HepG2 (cell line): ENCODE results near the gene IGF2BP1. TPM values are rescaled to one million over a fixed set of nuclear protein-coding genes. Genes with fewer than 3 reads are reported as not detected.

Source experiments
- ATF5 ChIP-seq: sonication (generic); formaldehyde crosslinking; IDR thresholded peaks from 2 replicates; pipeline ENCODE4 v1.4.0; 2020; ENCODE audit warnings: mild to moderate bottlenecking, low read depth, missing genetic modification reagents
- EHMT2 ChIP-seq: fragments of 200-600 bp; sonication (generic); IDR thresholded peaks from 2 replicates; pipeline ENCODE4 v1.7.0; 2017; ENCODE audit warnings: antibody characterized with exemption, low read depth, low read length, borderline replicate concordance
- ELF4 ChIP-seq: sonication (generic); formaldehyde crosslinking; IDR thresholded peaks from 2 replicates; pipeline ENCODE4 v1.5.0; 2020; ENCODE audit warnings: missing genetic modification reagents, mild to moderate bottlenecking, moderate library complexity, borderline replicate concordance
- GMEB2 ChIP-seq: IDR thresholded peaks from 2 replicates; pipeline ENCODE4 v1.6.1; 2016; ENCODE audit warnings: missing biosample characterization, missing genetic modification reagents, low read depth
- HMGA1 ChIP-seq: sonication (generic); formaldehyde crosslinking; conservative IDR thresholded peaks from 2 replicates; pipeline ENCODE4 v1.4.0; 2020; ENCODE audit warnings: missing genetic modification reagents
- NFAT5 ChIP-seq: sonication (generic); formaldehyde crosslinking; IDR thresholded peaks from 2 replicates; pipeline ENCODE4 v1.4.0; 2020; ENCODE audit warnings: missing genetic modification reagents
- RARA ChIP-seq: IDR thresholded peaks from 2 replicates; pipeline ENCODE4 v1.6.1; 2016; ENCODE audit warnings: missing genetic modification reagents, missing compliant biosample characterization
- SIN3B ChIP-seq: fragments of 150-350 bp; IDR thresholded peaks from 2 replicates; pipeline ENCODE4 v1.6.1; 2014; ENCODE audit warnings: low read length
- SUZ12 ChIP-seq: fragments of 150-350 bp; IDR thresholded peaks from 2 replicates; pipeline ENCODE4 v1.6.1; 2014; ENCODE audit warnings: low read depth, low read length
- ZIK1 ChIP-seq: sonication (generic); formaldehyde crosslinking; IDR thresholded peaks from 2 replicates; pipeline ENCODE4 v1.5.0; 2020; ENCODE audit warnings: mild to moderate bottlenecking, low read depth, missing genetic modification reagents, borderline replicate concordance
- ZNF317 ChIP-seq: sonication (generic); formaldehyde crosslinking; IDR thresholded peaks from 2 replicates; pipeline ENCODE4 v1.5.0; 2020; ENCODE audit warnings: mild to moderate bottlenecking, missing genetic modification reagents
- ZNF496 ChIP-seq: sonication (generic); formaldehyde crosslinking; IDR thresholded peaks from 2 replicates; pipeline ENCODE4 v1.8.1; 2023; ENCODE audit warnings: mild to moderate bottlenecking, moderate library complexity, missing genetic modification reagents; ENCODE audit not compliant: insufficient replicate concordance
- ZNF670 ChIP-seq: sonication (generic); formaldehyde crosslinking; IDR thresholded peaks from 2 replicates; pipeline ENCODE4 v1.8.0; 2022; ENCODE audit warnings: mild to moderate bottlenecking, missing genetic modification reagents, borderline replicate concordance
- polyA plus RNA-seq, 8 experiments: library from polyadenylated mRNA; depleted of rRNA in 3 of 8; stranded (reverse) in 7 of 8; unstranded in 1 of 8; fragments of >200 nt; fragmentation: Illumina TruSeq in 4 of 8; extraction: Trizol in 4 of 8; gene quantifications; 2 replicates each; pipeline versions ENCODE4 v1.2.1 to v1.2.3, GENCODE V29; 2011 to 2016; ENCODE audit warnings: low read depth in 4 of 8, missing spikeins in 1 of 8, mixed read lengths in 1 of 8; ENCODE audit not compliant: insufficient read depth in 1 of 8
- total RNA-seq, 5 experiments: library from RNA; depleted of rRNA; stranded (reverse); fragments of >200 nt; fragmentation: Illumina TruSeq; extraction: Trizol; gene quantifications; 2 replicates each; pipeline ENCODE4 v1.2.3, GENCODE V29; 2016; ENCODE audit warnings: low read depth in 1 of 5
- TF ChIP-seq, protein P1 (sequence below): sonication (generic); formaldehyde crosslinking; IDR thresholded peaks from 2 replicates; pipeline ENCODE4 v1.4.0; 2020; ENCODE audit warnings: missing genetic modification reagents, mild to moderate bottlenecking, borderline replicate concordance
- TF ChIP-seq, protein P2 (sequence below): sonication (generic); formaldehyde crosslinking; IDR thresholded peaks from 2 replicates; pipeline ENCODE4 v1.9.0; 2022; ENCODE audit warnings: low read depth, missing genetic modification reagents

IGF2BP1 gene
- total and polyA plus RNA-seq, 2 of the 13 experiments (the other 11 are each of a cell fraction or from before 2014, with no cell fraction given) = 29.7 to 75.1 TPM

DNA sequence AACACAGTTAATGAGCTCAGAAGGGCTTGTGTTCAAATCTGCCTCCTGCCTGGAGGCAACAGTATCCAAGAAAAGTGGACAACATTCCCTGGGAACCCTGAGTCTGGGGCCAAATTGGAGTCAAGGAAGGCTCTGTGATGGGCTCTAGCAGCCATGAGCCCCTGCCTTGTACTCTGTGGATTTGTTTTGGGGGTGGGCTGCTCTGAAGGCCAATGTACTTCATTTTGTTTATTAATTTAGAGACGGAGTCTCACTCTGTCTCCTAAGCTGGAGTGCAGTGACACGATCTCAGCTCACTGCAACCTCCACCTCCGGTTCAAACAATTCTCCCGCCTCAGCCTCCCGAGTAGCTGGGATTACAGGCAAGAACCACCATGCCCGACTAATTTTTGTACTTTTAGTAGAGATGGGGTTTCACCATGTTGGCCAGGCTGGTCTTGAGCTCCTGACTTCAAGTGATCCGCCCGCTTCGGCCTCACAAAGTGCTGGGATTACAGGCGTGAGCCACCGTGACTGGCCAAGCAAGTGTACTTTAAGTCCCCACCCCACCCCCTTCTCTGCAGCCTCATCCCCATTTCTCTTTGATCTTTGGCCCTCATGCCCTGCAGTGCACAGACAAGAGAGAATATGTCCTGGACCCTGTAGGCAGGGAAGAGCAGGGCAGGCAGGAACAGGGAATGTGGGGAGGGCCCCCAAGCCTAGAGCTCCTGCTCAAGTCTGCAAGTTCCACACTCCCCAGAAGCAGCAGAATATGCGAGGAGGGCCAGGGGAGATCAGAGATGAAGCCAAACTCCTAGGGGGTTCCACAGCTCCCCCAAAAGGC is 26.1 kb upstream of the IGF2BP1 start (continued):
- TF ChIP-seq NFAT5 (CRISPR knock-in tag) (no peak), HMGA1 (CRISPR knock-in tag) (no peak), SIN3B (no peak), ZNF670 (CRISPR knock-in tag) (peak; percentile 71; the same call in 1 of the 2 replicates), ZNF496 (CRISPR knock-in tag) (no peak), ZIK1 (CRISPR knock-in tag) (no peak; the same call in 1 of the 2 replicates), EHMT2 (no peak; the same call in 1 of the 2 replicates), GMEB2 (CRISPR knock-in tag) (no peak), ATF5 (CRISPR knock-in tag) (no peak), ELF4 (no peak), SUZ12 (no peak), ZNF317 (CRISPR knock-in tag) (peak; percentile 60; the same call in 1 of the 2 replicates), RARA (CRISPR knock-in tag) (peak; percentile 85)
- TF ChIP-seq, protein P1, sequence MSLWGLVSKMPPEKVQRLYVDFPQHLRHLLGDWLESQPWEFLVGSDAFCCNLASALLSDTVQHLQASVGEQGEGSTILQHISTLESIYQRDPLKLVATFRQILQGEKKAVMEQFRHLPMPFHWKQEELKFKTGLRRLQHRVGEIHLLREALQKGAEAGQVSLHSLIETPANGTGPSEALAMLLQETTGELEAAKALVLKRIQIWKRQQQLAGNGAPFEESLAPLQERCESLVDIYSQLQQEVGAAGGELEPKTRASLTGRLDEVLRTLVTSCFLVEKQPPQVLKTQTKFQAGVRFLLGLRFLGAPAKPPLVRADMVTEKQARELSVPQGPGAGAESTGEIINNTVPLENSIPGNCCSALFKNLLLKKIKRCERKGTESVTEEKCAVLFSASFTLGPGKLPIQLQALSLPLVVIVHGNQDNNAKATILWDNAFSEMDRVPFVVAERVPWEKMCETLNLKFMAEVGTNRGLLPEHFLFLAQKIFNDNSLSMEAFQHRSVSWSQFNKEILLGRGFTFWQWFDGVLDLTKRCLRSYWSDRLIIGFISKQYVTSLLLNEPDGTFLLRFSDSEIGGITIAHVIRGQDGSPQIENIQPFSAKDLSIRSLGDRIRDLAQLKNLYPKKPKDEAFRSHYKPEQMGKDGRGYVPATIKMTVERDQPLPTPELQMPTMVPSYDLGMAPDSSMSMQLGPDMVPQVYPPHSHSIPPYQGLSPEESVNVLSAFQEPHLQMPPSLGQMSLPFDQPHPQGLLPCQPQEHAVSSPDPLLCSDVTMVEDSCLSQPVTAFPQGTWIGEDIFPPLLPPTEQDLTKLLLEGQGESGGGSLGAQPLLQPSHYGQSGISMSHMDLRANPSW (CRISPR knock-in tag) = no peak
- TF ChIP-seq, protein P2, sequence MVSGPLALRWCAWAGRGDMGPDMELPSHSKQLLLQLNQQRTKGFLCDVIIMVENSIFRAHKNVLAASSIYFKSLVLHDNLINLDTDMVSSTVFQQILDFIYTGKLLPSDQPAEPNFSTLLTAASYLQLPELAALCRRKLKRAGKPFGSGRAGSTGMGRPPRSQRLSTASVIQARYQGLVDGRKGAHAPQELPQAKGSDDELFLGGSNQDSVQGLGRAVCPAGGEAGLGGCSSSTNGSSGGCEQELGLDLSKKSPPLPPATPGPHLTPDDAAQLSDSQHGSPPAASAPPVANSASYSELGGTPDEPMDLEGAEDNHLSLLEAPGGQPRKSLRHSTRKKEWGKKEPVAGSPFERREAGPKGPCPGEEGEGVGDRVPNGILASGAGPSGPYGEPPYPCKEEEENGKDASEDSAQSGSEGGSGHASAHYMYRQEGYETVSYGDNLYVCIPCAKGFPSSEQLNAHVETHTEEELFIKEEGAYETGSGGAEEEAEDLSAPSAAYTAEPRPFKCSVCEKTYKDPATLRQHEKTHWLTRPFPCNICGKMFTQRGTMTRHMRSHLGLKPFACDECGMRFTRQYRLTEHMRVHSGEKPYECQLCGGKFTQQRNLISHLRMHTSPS (CRISPR knock-in tag) = peak; percentile 52; the same call in 1 of the 2 replicates
